Dermis blood vessel endothelial cell (primary cell): Measurements from ENCODE around the gene MYLK4. TPM values are rescaled to one million over a fixed set of nuclear protein-coding genes. Genes with fewer than 3 reads are reported as not detected.

Experiments
- DNase-seq: peaks from one replicate; pipeline ENCODE4 v3.0.0; 2010
- total RNA-seq: library from RNA; depleted of rRNA; stranded (reverse); fragments of >200 nt; gene quantifications from 2 replicates; pipeline ENCODE4 v1.2.3, GENCODE V29; 2014

The MYLK4 gene
- total RNA-seq, result 0.51 and 0.65 TPM in 2 replicates

- DNase-seq, result no peak
Measured at GRCh38 chr6:2750832-2751231, at the start of gene MYLK4. Gene MYLK4, minus strand, starts transcription at chr6:2750922. Its CDS starts 1,628 bp downstream, at chr6:2749294.

GRCh38 chr6:2799936-2800527 lies 49.3 kb upstream of the MYLK4 start:
- DNase-seq, result peak; percentile 87

GRCh38 chr6:2798586-2799134 lies 47.9 kb upstream of the MYLK4 start:
- DNase-seq, result no peak

GRCh38 chr6:2797564-2798031 lies 46.9 kb upstream of the MYLK4 start:
- DNase-seq, result no peak

- DNase-seq, result no peak
Measured at GRCh38 chr6:2796861-2797260, 46.1 kb upstream of the MYLK4 start.

GRCh38 chr6:2795956-2796355 lies 45.2 kb upstream of the MYLK4 start:
- no peak for DNase-seq

GRCh38 chr6:2795162-2795561 lies 44.4 kb upstream of the MYLK4 start:
- no peak for DNase-seq

GRCh38 chr6:2794171-2794730 lies 43.5 kb upstream of the MYLK4 start:
- DNase-seq, result no peak

- no peak for DNase-seq
Measured at GRCh38 chr6:2793534-2794151, 42.9 kb upstream of the MYLK4 start.

- peak; percentile 87 for DNase-seq
Measured at GRCh38 chr6:2792330-2793110, 41.8 kb upstream of the MYLK4 start.

GRCh38 chr6:2791450-2791974 lies 40.8 kb upstream of the MYLK4 start:
- no peak for DNase-seq

GRCh38 chr6:2790588-2791449 lies 40.1 kb upstream of the MYLK4 start:
- peak; percentile 93 for DNase-seq

- no peak for DNase-seq
Measured at GRCh38 chr6:2786269-2786668, 35.5 kb upstream of the MYLK4 start.

- DNase-seq, result no peak
Measured at GRCh38 chr6:2784930-2785329, 34.2 kb upstream of the MYLK4 start.

GRCh38 chr6:2784061-2784460 lies 33.3 kb upstream of the MYLK4 start:
- DNase-seq, result no peak

GRCh38 chr6:2783188-2783963 lies 32.7 kb upstream of the MYLK4 start:
- peak; percentile 80 for DNase-seq

GRCh38 chr6:2782825-2783187 lies 32.1 kb upstream of the MYLK4 start:
- DNase-seq, result no peak

GRCh38 chr6:2782356-2782708 lies 31.6 kb upstream of the MYLK4 start:
- no peak for DNase-seq

- DNase-seq, result no peak
Measured at GRCh38 chr6:2781685-2782355, 31.1 kb upstream of the MYLK4 start.

GRCh38 chr6:2780102-2780737 lies 29.5 kb upstream of the MYLK4 start:
- DNase-seq, result no peak
